ENCODE data around the gene TPK1. TPM values are rescaled to one million over a fixed set of nuclear protein-coding genes. Genes with fewer than 3 reads are reported as not detected.

TPK1 gene
- total RNA-seq, 1 experiment from 2014 or later, result 3.3 TPM

- BruUV-seq (replicated peaks), result no TSS peak
- CTCF ChIA-PET, result interaction anchor here (0.5 kb wide), 2 partner anchors 8 to 232 kb away, joined by 3 to 4 read pairs; no protein-coding TSS in a partner anchor
- Histone ChIP-seq H3K27ac (ENCODE audit: low read length) (no peak overlapping the region), H3K9me3 (ENCODE audit: control insufficient read depth, insufficient read depth, low read depth, low read length) (no peaks in the 10 kb centered on the region), H3K36me3 (ENCODE audit: control insufficient read depth, insufficient read depth, low read length) (no peaks in the 10 kb centered on the region), H3K4me3 (ENCODE audit: low read depth in 2 of 2, low read length in 2 of 2) (no peak overlapping the region), H3K4me1 (ENCODE audit: control insufficient read depth, insufficient read depth, low read length) (no peaks in the 10 kb centered on the region), H3K27me3 (ENCODE audit: control insufficient read depth, insufficient read depth, low read length) (no peaks in the 10 kb centered on the region; the same call in 1 of the 2 replicates)
- intact Hi-C loops (cut with micrococcal nuclease; ENCODE audit: unreplicated experiment), result loop anchor here (5.0 kb wide), 1 partner anchor 46 kb away; no protein-coding TSS in a partner anchor
- POLR2A ChIA-PET, result no interaction called here
- ATAC-seq (no peak), DNase-seq (ENCODE audit: low read depth, low spot score) (no peak)
- TF ChIP-seq TCF7L2 (IDR thresholded peaks at IDR 0.05; ENCODE audit: low read depth, low read length), result no peak
- TF ChIP-seq CTCF (IDR thresholded peaks at IDR 0.05), result no peak
- no peak for TF ChIP-seq REST (IDR thresholded peaks at IDR 0.05; ENCODE audit: insufficient read depth in 1 of 2, low read depth in 2 of 2, low read length in 1 of 2)
- in situ Hi-C loops (cut with HindIII; ENCODE audit: low pct_unique_long_range_greater_than_20kb, low sequenced_read_pairs), result no loop called here
Observed at GRCh38 chr7:144438759-144439158, 397.1 kb downstream of the TPK1 start.

- peak; percentile 72 for TF ChIP-seq CTCF (IDR thresholded peaks at IDR 0.05)
- no peak for TF ChIP-seq SIN3A (IDR thresholded peaks at IDR 0.05; ENCODE audit: borderline replicate concordance, insufficient read depth, low read depth, low read length)
- Histone ChIP-seq H3K27ac (ENCODE audit: low read length) (no peak overlapping the region), H3K4me1 (ENCODE audit: control insufficient read depth, insufficient read depth, low read length) (no peaks in the 10 kb centered on the region), H3K4me3 (ENCODE audit: low read depth in 2 of 2, low read length in 2 of 2) (no peak overlapping the region), H3K27me3 (ENCODE audit: control insufficient read depth, insufficient read depth, low read length) (no peaks in the 10 kb centered on the region; the same call in 1 of the 2 replicates), H3K9me3 (ENCODE audit: control insufficient read depth, insufficient read depth, low read depth, low read length) (no peaks in the 10 kb centered on the region), H3K36me3 (ENCODE audit: control insufficient read depth, insufficient read depth, low read length) (no peaks in the 10 kb centered on the region)
- no TSS peak for BruUV-seq (replicated peaks)
- intact Hi-C loops (cut with micrococcal nuclease; ENCODE audit: unreplicated experiment), result loop anchor here (5.0 kb wide), 1 partner anchor 45 kb away; no protein-coding TSS in a partner anchor
- ATAC-seq (peak; percentile 92), DNase-seq (ENCODE audit: low read depth, low spot score) (peak; percentile 69)
- POLR2A ChIA-PET, result no interaction called here
- in situ Hi-C loops (cut with HindIII; ENCODE audit: low pct_unique_long_range_greater_than_20kb, low sequenced_read_pairs), result no loop called here
- CTCF ChIA-PET, result no interaction called here
Observed at GRCh38 chr7:144437370-144438191, 398.3 kb downstream of the TPK1 start.

Measured in Panc1 (cell line).